Epidermal melanocyte (primary cell): ENCODE measurements around the gene CTDSPL.

Experiments
- DNase-seq: peaks from one replicate; pipeline ENCODE4 v3.0.0; 2011; ENCODE audit warnings: low spot score; ENCODE audit not compliant: insufficient read length

The CTDSPL gene

GRCh38 chr3:37912052-37912733 lies 50.5 kb downstream of the CTDSPL start:
- no peak for DNase-seq

- DNase-seq: no peak
Measured at GRCh38 chr3:37913522-37913921, 51.8 kb downstream of the CTDSPL start.

- no peak for DNase-seq
Measured at GRCh38 chr3:37916685-37917084, 55.0 kb downstream of the CTDSPL start.

DNA sequence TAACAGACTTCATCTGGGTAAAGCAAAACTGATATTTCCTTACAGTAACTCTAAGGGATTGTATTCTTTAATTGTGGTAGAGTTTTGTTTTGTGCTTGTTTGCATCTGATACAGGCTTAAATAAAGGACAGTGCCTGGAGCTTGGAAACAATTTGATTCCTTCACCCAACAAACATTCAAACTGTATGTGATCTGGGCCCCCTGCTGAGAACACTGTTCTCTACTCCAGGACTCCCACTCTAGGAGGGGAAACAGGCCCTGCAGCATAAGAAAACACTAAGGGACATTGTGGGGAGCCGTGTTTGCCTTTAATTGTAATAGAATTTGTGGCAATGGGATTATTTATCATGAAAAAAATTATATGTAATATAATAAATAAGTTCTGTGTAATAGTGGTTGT lies 56.9 kb downstream of the CTDSPL start:
- no peak for DNase-seq

GRCh38 chr3:37920156-37920699 lies 58.5 kb downstream of the CTDSPL start:
- DNase-seq: no peak

- DNase-seq: no peak
Measured at GRCh38 chr3:37921025-37921424, 59.3 kb downstream of the CTDSPL start.

DNA sequence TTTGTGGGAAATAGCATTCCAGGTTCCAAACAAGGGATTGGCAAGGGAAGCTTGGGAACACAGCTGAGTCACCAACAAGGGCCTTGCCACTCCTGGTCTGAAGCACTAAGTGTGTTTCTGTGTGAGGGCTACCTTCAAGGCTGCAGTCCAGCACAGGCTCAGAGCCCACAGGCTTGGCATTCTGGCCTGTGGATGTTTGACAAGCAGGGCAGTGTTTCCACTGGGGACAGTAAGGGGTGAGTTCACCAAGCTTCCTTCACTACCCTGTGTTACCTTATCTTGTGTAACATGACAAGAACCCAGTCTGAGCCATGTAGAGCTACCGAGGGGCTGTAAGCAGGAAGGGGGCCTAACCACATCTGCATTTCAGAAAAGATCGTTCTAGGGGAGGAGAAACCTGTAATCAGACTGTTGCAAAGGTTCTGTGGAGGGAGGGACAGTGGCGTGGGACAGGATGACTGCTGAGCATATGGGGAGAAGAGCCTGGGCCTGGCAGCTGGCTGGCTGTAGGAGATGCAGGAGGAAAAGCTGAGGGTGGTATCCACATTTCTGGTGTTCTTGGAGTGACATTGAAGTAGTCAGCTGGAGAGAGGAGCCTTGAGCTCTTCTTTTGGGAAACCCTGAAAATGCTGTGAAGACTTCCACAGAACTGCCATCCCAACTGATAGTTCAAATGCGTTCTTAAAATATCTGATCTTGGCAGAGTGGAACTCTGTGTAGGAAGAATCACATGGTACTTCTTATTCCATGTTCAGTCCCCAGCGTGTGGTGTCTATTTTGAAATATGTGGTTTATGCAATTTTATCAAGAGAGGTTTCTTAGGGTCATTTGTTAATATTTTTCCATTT lies 61.3 kb downstream of the CTDSPL start:
- no peak for DNase-seq

GRCh38 chr3:37923569-37924040 lies 61.9 kb downstream of the CTDSPL start:
- DNase-seq: no peak

DNA sequence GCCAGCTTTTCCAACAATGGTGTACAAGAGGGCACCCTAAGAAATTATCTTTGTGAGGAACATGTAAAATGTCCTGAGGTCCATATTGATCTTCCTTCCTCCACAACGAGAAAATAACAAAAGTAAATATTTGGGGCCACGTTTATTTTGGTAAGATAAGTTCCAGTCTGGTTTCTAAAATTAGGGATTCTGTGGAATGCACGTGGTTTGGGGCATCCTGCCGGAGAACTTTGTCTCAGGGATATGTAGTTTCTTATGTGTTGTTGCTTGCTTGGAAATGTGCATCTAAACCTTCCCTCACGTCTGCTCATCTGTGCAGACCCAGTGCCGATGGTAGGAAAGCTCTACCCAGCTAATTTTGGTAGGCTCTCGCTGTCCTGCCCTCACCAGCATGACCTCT lies 62.8 kb downstream of the CTDSPL start:
- DNase-seq: no peak

DNA sequence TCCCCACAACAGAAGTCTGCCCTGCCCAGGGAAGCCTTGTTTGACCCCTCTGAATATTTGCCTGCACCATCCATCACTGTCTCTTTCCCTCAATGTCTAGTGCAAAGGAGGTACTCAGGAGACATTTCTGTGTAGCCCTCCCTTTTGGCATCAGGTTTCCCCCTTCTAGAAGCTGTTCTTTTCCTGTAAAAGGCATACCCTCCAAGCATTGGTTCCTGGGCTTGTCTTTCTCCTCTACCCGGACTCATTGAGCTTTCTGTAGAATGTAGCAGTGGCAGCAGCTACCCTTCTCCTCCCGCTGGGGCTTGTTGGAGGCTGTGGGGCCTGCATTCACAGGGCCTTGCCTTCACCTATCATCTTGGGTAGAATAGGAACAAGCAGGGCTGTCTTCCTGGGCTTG lies 63.5 kb downstream of the CTDSPL start:
- DNase-seq: no peak

DNA sequence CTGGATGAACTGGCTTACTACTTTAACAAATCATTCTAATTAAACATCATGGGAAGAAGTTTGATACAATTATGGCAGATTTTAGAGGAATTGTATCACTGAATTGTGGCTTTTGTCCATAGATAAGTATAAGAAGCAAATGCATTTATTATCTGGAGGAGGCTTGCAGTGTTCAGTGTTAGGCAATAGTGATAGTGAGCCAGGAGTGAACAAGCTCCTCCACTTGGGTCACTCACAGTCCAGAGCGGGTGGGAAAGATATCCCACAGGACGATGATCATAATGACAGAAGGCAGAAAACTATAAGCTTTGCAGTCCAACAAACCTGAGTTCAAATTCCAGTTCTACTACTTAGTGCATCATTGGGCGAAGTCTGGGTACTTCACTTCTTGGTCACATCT lies 64.9 kb downstream of the CTDSPL start:
- DNase-seq: no peak

DNA sequence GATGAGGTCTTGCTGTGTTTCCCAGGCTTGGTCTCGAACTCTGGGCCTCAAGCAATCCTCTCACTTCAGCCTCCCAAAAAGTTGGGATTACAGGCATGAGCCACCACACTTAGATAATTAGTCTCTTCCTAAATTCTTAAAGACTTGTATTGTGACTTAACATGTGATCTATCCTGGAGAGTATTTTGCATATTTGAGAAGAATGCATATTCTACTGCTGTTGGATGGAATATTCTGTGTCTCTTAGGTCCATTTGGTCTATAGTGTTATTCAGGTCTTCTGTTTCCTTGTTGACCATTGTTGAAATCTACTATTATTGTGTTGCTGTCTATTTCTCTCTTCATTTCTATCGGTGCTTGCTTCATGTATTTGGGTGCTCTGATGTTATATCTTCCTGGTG lies 68.8 kb downstream of the CTDSPL start:
- DNase-seq: no peak

- DNase-seq: no peak
Measured at GRCh38 chr3:37932505-37932904, 70.8 kb downstream of the CTDSPL start.

DNA sequence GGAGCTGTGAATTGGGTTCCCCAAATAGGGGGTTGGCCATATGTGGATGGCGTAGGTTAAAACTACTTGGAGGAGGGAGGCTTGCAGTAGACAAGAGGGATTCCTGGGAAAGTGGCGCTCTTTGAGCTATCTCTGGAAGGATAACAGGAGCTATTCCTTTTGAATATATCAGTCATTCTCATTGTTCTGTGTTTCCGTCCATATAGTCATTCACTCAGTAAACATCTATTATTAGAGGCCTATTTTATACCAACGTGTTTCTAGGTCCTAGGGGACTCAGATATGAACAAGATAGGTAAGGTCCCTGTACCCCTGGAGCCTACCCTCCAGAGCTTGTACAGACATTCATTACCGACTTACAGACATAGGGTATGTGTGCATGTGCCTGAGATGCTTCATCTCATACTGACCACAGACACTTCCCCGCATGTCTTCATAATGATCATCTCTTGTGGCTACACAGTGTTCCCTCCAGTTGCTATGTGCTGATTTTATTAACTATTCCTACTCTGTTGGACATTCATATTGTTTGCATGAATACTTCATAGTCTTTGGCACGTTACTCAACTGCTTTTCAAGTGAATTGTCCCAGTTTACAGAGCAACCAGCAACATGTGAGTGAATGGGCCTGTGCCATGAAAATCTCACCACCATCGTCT lies 73.1 kb downstream of the CTDSPL start:
- no peak for DNase-seq

DNA sequence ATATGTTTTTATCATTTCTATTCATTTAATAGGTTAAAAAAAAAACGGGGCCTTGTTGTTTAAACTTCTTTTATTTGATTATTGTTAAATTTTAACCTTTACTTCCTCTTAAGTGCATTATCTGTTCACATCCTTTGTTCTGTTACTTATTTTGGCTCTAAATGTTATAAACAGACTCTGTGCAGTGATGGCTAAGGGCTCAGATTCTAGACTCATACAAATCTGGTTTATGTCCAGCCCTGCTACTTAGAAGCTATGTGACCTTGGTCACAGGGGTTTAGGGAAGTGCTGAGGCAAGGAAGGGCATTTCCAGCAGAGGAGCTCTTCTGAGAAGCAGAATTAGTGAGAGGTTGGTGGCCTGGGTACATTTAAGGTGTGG lies 73.6 kb downstream of the CTDSPL start:
- no peak for DNase-seq

- DNase-seq: peak; percentile 84
Measured at GRCh38 chr3:37935756-37936666, 74.3 kb downstream of the CTDSPL start.

GRCh38 chr3:37937156-37937555 lies 75.5 kb downstream of the CTDSPL start:
- DNase-seq: no peak

DNA sequence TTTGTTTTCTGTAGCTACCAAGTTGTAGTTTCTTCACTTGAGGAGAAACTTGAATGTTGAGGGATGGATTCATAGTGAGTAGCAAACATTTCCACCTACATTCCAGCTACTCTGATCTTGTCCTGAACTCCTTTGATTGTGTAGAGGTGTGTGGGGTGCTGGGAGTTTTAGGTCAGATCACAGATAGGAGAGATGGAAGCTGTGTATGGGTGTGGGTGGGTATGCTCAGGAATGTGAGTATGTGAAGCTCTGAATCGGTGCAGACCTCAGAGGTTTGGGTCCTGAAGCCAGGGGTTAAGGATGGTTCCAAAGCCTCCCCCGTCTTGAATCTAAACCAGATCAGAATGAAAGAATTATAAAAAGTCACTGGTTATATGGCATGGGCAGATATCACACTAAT lies 76.3 kb downstream of the CTDSPL start:
- DNase-seq: no peak

GRCh38 chr3:37940242-37940908 lies 78.7 kb downstream of the CTDSPL start:
- no peak for DNase-seq
